Right lobe of liver (tissue), 6 donors: Measurements from ENCODE around the gene MED22. TPM values are rescaled to one million over a fixed set of nuclear protein-coding genes. Genes with fewer than 3 reads are reported as not detected.

Source experiments
- ATAC-seq, 4 donors: fragments of 200-7000 bp; cut with Tn5 transposase; one replicate each; pipeline ENCODE4 v1.9.1; 2020; ENCODE audit warnings: mild to moderate bottlenecking in 4 of 4, moderate library complexity in 4 of 4
- DNase-seq, 3 donors: peaks; one replicate each; pipeline ENCODE4 v3.0.0-alpha.2; 2020
- H3K27ac ChIP-seq, 3 donors: fragments of 200-600 bp; one replicate each; pipeline ENCODE4 v1.8.0; 2022
- H3K27me3 ChIP-seq, 2 donors: fragments of 200-600 bp; one replicate each; pipeline ENCODE4 v1.8.0; 2022
- H3K36me3 ChIP-seq, 4 donors: fragments of 200-600 bp; sonication (generic) in 1 of 4; one replicate each; pipeline versions ENCODE4 v1.5.1 to v1.8.0; 2017 to 2022; ENCODE audit warnings: control low read depth in 1 of 4
- H3K4me1 ChIP-seq, 4 donors: fragments of 200-600 bp; sonication (generic) in 1 of 4; one replicate each; pipeline versions ENCODE4 v1.5.1 to v1.8.0; 2017 to 2022; ENCODE audit warnings: control low read depth in 1 of 4
- H3K4me3 ChIP-seq, 3 donors: fragments of 200-600 bp; one replicate each; pipeline ENCODE4 v1.8.0; 2022
- H3K9me3 ChIP-seq, 4 donors: fragments of 200-600 bp; sonication (generic) in 1 of 4; one replicate each; pipeline versions ENCODE4 v1.5.1 to v1.8.0; 2017 to 2022; ENCODE audit warnings: control low read depth in 1 of 4
- POLR2A ChIP-seq: fragments of 450-650 bp; IDR thresholded peaks from one replicate; pipeline ENCODE4 v1.6.1; 2017; ENCODE audit warnings: antibody characterized with exemption, mild to moderate bottlenecking
- WGBS: methylation state at CpG from one replicate; pipeline ENCODE4 v1.1.6; 2018; ENCODE audit warnings: low coverage, low lambda C conversion rate; ENCODE audit not compliant: insufficient coverage; ENCODE audit errors: missing lambda C conversion rate; 5-methylcytosine and 5-hydroxymethylcytosine counted together
- intact Hi-C, 2 donors: fragments of 100-400 bp; cut with DNase I; formaldehyde crosslinking; loops; one replicate each; pipeline versions ENCODE4 v1.11.2 to v1.14.1; 2022
- total RNA-seq, 6 experiments: library from RNA; depleted of rRNA in 2 of 6; stranded (reverse); fragments of >200 nt in 2 of 6; fragmentation: NEBNext Ultra II Directional in 3 of 6; extraction: Animal tissue kit (Norgen Biotek cat#: 25700) in 3 of 6; gene quantifications; one replicate each; pipeline versions ENCODE4 v1.1.0 to v1.2.4, GENCODE V29; 2016 to 2023
- TF ChIP-seq, protein P1 (sequence below), 4 donors: fragments of 200-600 bp in 3 of 4; fragments of 450-650 bp in 1 of 4; IDR thresholded peaks; one replicate each; pipeline versions ENCODE4 v1.5.1 to v1.8.0; 2016 to 2022; ENCODE audit warnings: antibody characterized with exemption in 4 of 4, mild to moderate bottlenecking in 2 of 4
- donor health status: DM: no; HTN: yes; CAD: no.
- donor health status: DM: no; HTN: no; CAD: no.
- donor health status: DM: no; HTN: no; CAD: no.
- donor health status: DM: no; HTN: yes; CAD: no.
- donor health status: DM: no; HTN: yes; CAD: no.

The MED22 gene
- total RNA-seq, 6 experiments from 2014 or later, result 5.9 to 14.5 (median 8.1) TPM

DNA sequence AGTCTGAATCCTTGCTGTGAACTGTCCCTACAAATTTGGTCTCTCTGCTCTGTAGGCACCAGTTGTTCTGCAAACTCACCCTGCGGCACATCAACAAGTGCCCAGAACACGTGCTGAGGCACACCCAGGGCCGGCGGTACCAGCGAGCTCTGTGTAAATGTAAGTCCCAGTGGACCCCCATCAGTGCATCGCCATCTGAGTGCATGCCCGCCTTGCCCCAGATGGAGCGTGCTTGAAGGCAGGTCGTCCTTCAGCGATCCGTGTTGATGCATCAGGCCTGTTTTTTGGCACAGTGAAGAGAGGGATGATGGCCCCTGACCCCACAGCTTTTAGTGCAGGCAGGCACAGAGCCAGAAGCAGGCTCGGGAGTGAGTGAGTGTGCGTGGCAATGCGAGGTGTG, 9.7 kb upstream of the MED22 start:
- Histone ChIP-seq H3K27me3 (no peaks in the 10 kb centered on the region), H3K4me1 (peaks cover 0 to 23% (median 5%) of the 10 kb centered on the region in 4 donors), H3K27ac (no peak overlapping the region), H3K4me3 (no peak overlapping the region), H3K9me3 (no peaks in the 10 kb centered on the region), H3K36me3 (peaks cover 0 to 33% (median 11%) of the 10 kb centered on the region in 4 donors)
- WGBS, result 70% methylated on average over 7 of the region's 14 CpGs
- DNase-seq (no peak), ATAC-seq (no peak)
- intact Hi-C loops, result loop anchor here in 1 of 2 donors (10.0 kb wide), 1 partner anchor 47 kb away; no protein-coding TSS in a partner anchor
- TF ChIP-seq, protein P1, sequence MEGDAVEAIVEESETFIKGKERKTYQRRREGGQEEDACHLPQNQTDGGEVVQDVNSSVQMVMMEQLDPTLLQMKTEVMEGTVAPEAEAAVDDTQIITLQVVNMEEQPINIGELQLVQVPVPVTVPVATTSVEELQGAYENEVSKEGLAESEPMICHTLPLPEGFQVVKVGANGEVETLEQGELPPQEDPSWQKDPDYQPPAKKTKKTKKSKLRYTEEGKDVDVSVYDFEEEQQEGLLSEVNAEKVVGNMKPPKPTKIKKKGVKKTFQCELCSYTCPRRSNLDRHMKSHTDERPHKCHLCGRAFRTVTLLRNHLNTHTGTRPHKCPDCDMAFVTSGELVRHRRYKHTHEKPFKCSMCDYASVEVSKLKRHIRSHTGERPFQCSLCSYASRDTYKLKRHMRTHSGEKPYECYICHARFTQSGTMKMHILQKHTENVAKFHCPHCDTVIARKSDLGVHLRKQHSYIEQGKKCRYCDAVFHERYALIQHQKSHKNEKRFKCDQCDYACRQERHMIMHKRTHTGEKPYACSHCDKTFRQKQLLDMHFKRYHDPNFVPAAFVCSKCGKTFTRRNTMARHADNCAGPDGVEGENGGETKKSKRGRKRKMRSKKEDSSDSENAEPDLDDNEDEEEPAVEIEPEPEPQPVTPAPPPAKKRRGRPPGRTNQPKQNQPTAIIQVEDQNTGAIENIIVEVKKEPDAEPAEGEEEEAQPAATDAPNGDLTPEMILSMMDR (IDR thresholded peaks at IDR 0.05), result no peak
- no peak for TF ChIP-seq POLR2A

DNA sequence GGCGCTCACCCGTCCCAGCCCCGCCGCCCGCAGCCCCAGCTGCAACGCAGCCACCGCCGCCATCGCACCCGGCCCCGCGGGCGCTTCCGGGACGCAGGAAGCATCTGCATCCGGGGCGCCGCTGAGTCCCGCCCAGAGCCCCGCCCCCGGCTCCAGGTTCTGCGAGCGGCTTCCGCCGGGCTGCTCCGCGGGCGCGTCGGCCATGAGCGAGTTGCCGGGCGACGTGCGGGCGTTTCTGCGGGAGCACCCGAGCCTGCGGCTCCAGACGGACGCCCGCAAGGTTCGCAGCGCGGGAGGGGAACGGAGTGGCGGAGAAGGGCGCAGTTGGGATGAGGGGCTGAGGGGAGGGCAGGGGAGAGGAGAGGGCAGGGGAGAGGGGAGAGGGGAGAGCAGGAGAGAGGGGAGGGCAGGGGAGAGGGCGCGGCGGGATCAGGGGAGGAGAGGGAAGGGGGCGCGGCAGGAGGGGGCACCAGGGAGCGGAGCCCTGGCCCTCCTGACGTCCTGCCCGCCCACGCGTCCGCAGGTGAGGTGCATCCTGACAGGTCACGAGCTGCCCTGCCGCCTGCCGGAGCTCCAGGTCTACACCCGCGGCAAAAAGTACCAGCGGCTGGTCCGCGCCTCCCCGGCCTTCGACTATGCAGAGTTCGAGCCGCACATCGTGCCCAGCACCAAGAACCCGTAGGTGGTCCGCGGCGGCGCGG, 8.6 kb upstream of the MED22 start, which contains the start of the genes SURF1 and SURF2:
Gene SURF1, minus strand, starts transcription at position 97 of the 701 bp plus-strand sequence. Its CDS starts 34 bp downstream, at position 63.
Gene SURF2, plus strand, starts transcription at position 160 of the 701 bp plus-strand sequence. Its CDS starts 43 bp downstream, at position 203.
- ATAC-seq, result peak; percentile 82 to 95 (median 88)
- Histone ChIP-seq H3K4me1 (peaks cover 0 to 23% (median 5%) of the 10 kb centered on the region in 4 donors), H3K36me3 (peaks cover 0 to 33% (median 9%) of the 10 kb centered on the region in 4 donors), H3K9me3 (no peaks in the 10 kb centered on the region), H3K27ac (peak within 1 kb of the TSS in 2 of 3 donors; percentile 53 to 55), H3K27me3 (no peaks in the 10 kb centered on the region), H3K4me3 (peak within 1 kb of the TSS; percentile 58 to 91 (median 85))
- TF ChIP-seq, protein P1 (IDR thresholded peaks at IDR 0.05), result peak in 3 of 4 donors; percentile 10 to 22 (median 13)
- peak; percentile 28 for TF ChIP-seq POLR2A
- 0% methylated on average over 9 of the region's 78 CpGs for WGBS
- peak; percentile 91 to 92 (median 92) for DNase-seq
- intact Hi-C loops, result loop anchor here in 1 of 2 donors (10.0 kb wide), 1 partner anchor 48 kb away; no protein-coding TSS in a partner anchor

DNA sequence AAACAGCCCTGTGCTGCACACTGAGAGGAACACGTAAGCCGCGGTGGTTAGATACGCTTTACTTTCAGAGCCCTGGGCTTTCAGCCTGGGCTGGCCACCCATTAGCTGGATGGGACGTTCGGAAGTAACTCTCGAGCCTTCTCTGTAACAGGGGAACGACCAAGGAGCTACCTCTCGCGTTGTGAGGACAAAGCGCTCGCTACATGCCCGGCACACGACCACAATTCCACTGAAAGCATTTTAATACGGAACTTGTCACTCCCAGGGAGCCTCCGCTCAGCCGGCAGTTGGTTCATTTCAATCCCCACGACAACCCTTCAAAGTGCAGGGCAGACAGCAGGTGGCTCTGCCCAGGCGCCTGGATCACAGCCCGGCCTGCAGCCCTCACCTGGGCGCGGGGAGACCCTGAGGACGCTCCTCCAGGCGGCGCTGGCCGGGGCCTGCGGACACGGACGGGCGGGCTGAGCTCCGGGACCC, 8.0 kb upstream of the MED22 start:
- TF ChIP-seq POLR2A, result no peak
- TF ChIP-seq, protein P1 (IDR thresholded peaks at IDR 0.05), result peak in 1 of 4 donors; percentile 6
- ATAC-seq, result peak; percentile 2 to 21 (median 15)
- intact Hi-C loops, result loop anchor here in 1 of 2 donors (10.0 kb wide), 1 partner anchor 49 kb away; no protein-coding TSS in a partner anchor
- DNase-seq, result no peak
- 0% methylated on average over 9 of the region's 31 CpGs for WGBS
- Histone ChIP-seq H3K4me3 (peak overlapping the region; percentile 58 to 91 (median 85)), H3K36me3 (peaks cover 0 to 33% (median 10%) of the 10 kb centered on the region in 4 donors), H3K27me3 (no peaks in the 10 kb centered on the region), H3K9me3 (no peaks in the 10 kb centered on the region), H3K27ac (peak overlapping the region in 2 of 3 donors; percentile 53 to 55), H3K4me1 (peaks cover 0 to 23% (median 5%) of the 10 kb centered on the region in 4 donors)

DNA sequence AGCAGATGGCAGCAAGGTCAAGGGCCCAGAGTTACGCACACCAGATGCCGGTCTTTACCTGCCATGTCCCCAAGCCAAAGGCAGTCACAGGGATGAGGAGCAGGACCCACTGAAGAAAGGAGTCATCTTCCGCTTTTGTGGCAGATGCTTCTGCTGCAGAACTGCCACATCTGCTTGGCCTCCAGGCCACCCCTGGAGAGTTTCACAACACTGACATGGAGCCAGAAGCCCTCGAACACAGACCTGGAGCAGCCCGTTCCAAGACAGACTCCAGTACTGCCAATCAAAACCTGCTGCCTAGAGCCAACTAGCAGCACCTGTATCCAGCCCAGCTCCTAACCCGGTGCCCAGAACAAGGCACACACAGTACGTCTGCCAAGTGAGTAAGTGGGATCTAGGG, 6.8 kb upstream of the MED22 start:
- peak in 1 of 4 donors; percentile 22 for ATAC-seq
- H3K4me1 ChIP-seq, result peaks cover 0 to 23% (median 5%) of the 10 kb centered on the region in 4 donors
- no peaks in the 10 kb centered on the region for H3K9me3 ChIP-seq
- H3K27ac ChIP-seq, result no peak overlapping the region
- 48% methylated on average over 3 of the region's 7 CpGs for whole genome bisulfite sequencing
- H3K36me3 ChIP-seq, result peaks cover 2 to 34% (median 19%) of the 10 kb centered on the region in 4 donors
- intact Hi-C loops, result loop anchor here in 1 of 2 donors (10.0 kb wide), 1 partner anchor 50 kb away; no protein-coding TSS in a partner anchor
- no peaks in the 10 kb centered on the region for H3K27me3 ChIP-seq
- no peak overlapping the region for H3K4me3 ChIP-seq
- TF ChIP-seq, protein P1 (IDR thresholded peaks at IDR 0.05), result no peak
- TF ChIP-seq POLR2A, result no peak
- DNase-seq, result peak in 1 of 3 donors; percentile 71
